ENCODE data around the gene RETREG3. TPM values are rescaled to one million over a fixed set of nuclear protein-coding genes. Genes with fewer than 3 reads are reported as not detected.
A peak's percentile ranks its signal among the peaks of the same experiment; 100 is the strongest.

Gene RETREG3
- total RNA-seq, 2 experiments from 2014 or later = 33.5 to 50.5 TPM

DNA sequence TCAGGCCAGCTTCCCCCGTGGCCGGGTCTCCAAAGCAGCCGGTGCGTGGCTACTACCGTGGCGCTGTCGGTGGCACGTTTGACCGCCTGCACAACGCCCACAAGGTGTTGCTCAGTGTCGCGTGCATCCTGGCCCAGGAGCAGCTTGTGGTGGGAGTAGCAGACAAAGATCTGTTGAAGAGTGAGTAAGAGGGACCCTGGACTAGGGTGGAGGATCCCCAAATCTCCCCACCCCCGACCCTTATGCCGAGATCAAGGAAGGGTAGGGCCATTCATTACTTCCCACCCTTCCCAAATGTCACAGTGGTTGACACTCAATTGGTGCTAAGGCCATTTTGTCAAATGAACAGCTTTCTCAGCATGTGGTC lies 46.0 kb downstream of the RETREG3 start:
- Histone ChIP-seq H3K36me3 (ENCODE audit: insufficient read depth, low read length) (peaks cover 44% of the 10 kb centered on the region), H3K4me2 (ENCODE audit: low read length) (peak overlapping the region; percentile 73), H3K9me3 (ENCODE audit: low read length) (no peaks in the 10 kb centered on the region), H2AFZ (ENCODE audit: low read length) (no peak overlapping the region), H3K79me2 (ENCODE audit: insufficient read depth, low read depth, low read length) (peaks cover 35% of the 10 kb centered on the region), H3K27ac (ENCODE audit: low read depth, low read length, poor library complexity, severe bottlenecking) (peak overlapping the region; percentile 55), H3K9me2 (ENCODE audit: insufficient read depth, low read length) (no peaks in the 10 kb centered on the region), H4K20me1 (ENCODE audit: insufficient read depth, low read length) (no peaks in the 10 kb centered on the region), H3K4me1 (ENCODE audit: insufficient read depth, low read length, poor library complexity, severe bottlenecking) (peaks cover 39% of the 10 kb centered on the region), H3K4me3 (ENCODE audit: low read depth, low read length, poor library complexity, severe bottlenecking) (peak overlapping the region; percentile 82)
- BruUV-seq (replicated peaks) = no TSS peak
- ChIA-PET POLR2A (interaction anchor here (1.2 kb wide), 1 partner anchor 15 kb away, joined by 3 read pairs; the partner anchor contains the start of gene PSMC3IP), CTCF (ENCODE audit: unreplicated experiment) (interaction anchor here (0.6 kb wide), 1 partner anchor 16 kb away, joined by 3 read pairs; no protein-coding TSS in a partner anchor)
- DNase-seq (ENCODE audit: low spot score) = peak; percentile 55
- intact Hi-C loops (cut with micrococcal nuclease; ENCODE audit: unreplicated experiment) = no loop called here
- TF ChIP-seq, protein P1, sequence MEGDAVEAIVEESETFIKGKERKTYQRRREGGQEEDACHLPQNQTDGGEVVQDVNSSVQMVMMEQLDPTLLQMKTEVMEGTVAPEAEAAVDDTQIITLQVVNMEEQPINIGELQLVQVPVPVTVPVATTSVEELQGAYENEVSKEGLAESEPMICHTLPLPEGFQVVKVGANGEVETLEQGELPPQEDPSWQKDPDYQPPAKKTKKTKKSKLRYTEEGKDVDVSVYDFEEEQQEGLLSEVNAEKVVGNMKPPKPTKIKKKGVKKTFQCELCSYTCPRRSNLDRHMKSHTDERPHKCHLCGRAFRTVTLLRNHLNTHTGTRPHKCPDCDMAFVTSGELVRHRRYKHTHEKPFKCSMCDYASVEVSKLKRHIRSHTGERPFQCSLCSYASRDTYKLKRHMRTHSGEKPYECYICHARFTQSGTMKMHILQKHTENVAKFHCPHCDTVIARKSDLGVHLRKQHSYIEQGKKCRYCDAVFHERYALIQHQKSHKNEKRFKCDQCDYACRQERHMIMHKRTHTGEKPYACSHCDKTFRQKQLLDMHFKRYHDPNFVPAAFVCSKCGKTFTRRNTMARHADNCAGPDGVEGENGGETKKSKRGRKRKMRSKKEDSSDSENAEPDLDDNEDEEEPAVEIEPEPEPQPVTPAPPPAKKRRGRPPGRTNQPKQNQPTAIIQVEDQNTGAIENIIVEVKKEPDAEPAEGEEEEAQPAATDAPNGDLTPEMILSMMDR (conservative IDR thresholded peaks at IDR 0.05; ENCODE audit: low read length) = no peak; the same call in 1 of the 2 replicates
- no peak for TF ChIP-seq EZH2phosphoT487 (IDR thresholded peaks at IDR 0.05; ENCODE audit: borderline replicate concordance, low read depth, low read length)

DNA sequence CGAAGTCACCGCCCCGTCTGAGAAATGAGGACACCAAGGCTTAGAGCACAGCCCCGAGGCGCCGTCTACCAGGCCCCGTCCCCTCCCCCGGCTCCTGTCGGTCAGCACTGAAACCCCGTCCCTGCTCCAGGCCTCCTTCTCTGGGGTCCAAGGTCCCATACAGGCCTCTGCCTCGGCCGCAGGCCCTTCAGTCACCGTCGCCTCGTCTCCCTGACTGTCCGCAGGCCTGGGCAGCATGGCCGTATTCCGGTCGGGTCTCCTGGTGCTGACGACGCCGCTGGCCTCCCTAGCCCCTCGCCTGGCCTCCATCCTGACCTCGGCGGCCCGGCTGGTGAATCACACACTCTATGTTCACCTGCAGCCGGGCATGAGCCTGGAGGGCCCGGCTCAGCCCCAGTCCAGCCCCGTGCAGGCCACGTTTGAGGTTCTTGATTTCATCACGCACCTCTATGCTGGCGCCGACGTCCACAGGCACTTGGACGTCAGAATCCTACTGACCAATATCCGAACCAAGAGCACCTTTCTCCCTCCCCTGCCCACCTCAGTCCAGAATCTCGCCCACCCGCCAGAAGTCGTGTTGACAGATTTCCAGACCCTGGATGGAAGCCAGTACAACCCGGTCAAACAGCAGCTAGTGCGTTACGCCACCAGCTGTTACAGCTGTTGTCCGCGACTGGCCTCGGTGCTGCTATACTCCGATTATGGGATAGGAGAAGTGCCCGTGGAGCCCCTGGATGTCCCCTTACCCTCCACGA lies 46.6 kb downstream of the RETREG3 start:
- Histone ChIP-seq H3K9me2 (ENCODE audit: insufficient read depth, low read length) (no peaks in the 10 kb centered on the region), H4K20me1 (ENCODE audit: insufficient read depth, low read length) (no peaks in the 10 kb centered on the region), H2AFZ (ENCODE audit: low read length) (peak overlapping the region; percentile 81; the same call in 1 of the 2 replicates), H3K4me1 (ENCODE audit: insufficient read depth, low read length, poor library complexity, severe bottlenecking) (peaks cover 34% of the 10 kb centered on the region), H3K27ac (ENCODE audit: low read depth, low read length, poor library complexity, severe bottlenecking) (peak overlapping the region; percentile 55), H3K4me2 (ENCODE audit: low read length) (peak overlapping the region; percentile 73), H3K4me3 (ENCODE audit: low read depth, low read length, poor library complexity, severe bottlenecking) (peak overlapping the region; percentile 82), H3K9me3 (ENCODE audit: low read length) (no peaks in the 10 kb centered on the region), H3K36me3 (ENCODE audit: insufficient read depth, low read length) (peaks cover 41% of the 10 kb centered on the region), H3K79me2 (ENCODE audit: insufficient read depth, low read depth, low read length) (peaks cover 29% of the 10 kb centered on the region)
- CTCF ChIA-PET (ENCODE audit: unreplicated experiment) = interaction anchor here (0.6 kb wide), 1 partner anchor 16 kb away, joined by 3 read pairs; no protein-coding TSS in a partner anchor
- no peak for TF ChIP-seq EZH2phosphoT487 (IDR thresholded peaks at IDR 0.05; ENCODE audit: borderline replicate concordance, low read depth, low read length)
- TF ChIP-seq, protein P1 (conservative IDR thresholded peaks at IDR 0.05; ENCODE audit: low read length) = peak; percentile 25; the same call in 1 of the 2 replicates
- no peak for DNase-seq (ENCODE audit: low spot score)
- intact Hi-C loops (cut with micrococcal nuclease; ENCODE audit: unreplicated experiment) = no loop called here
- BruUV-seq (replicated peaks) = TSS peak; percentile 79
- POLR2A ChIA-PET = no interaction called here

Data from OCI-LY7 (cell line).